OCI-LY7 (cell line): ENCODE measurements around the gene LANCL1.

Source experiments
- EZH2phosphoT487 ChIP-seq: fragments of 200-600 bp; sonication (generic); IDR thresholded peaks from 2 replicates; pipeline ENCODE4 v1.6.1; 2018; ENCODE audit warnings: low read depth, borderline replicate concordance, mild to moderate bottlenecking, mixed run types, antibody characterized with exemption, low read length, moderate library complexity, mixed read lengths
- TF ChIP-seq, protein P1 (sequence below): fragments of 200-600 bp; sonication (generic); conservative IDR thresholded peaks from 2 replicates; pipeline ENCODE4 v1.5.1; 2014; ENCODE audit warnings: mild to moderate bottlenecking, antibody characterized with exemption, low read length, moderate library complexity, mixed read lengths

GRCh38 chr2:210524533-210524932 is 48.0 kb upstream of the LANCL1 start:
- TF ChIP-seq, protein P1, sequence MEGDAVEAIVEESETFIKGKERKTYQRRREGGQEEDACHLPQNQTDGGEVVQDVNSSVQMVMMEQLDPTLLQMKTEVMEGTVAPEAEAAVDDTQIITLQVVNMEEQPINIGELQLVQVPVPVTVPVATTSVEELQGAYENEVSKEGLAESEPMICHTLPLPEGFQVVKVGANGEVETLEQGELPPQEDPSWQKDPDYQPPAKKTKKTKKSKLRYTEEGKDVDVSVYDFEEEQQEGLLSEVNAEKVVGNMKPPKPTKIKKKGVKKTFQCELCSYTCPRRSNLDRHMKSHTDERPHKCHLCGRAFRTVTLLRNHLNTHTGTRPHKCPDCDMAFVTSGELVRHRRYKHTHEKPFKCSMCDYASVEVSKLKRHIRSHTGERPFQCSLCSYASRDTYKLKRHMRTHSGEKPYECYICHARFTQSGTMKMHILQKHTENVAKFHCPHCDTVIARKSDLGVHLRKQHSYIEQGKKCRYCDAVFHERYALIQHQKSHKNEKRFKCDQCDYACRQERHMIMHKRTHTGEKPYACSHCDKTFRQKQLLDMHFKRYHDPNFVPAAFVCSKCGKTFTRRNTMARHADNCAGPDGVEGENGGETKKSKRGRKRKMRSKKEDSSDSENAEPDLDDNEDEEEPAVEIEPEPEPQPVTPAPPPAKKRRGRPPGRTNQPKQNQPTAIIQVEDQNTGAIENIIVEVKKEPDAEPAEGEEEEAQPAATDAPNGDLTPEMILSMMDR, result no peak
- TF ChIP-seq EZH2phosphoT487, result no peak
